Activated CD4-positive, alpha-beta T cell treated with anti-CD3 and anti-CD28 coated beads, Interleukin-2, amount 10 ng/mL, durations not matched to agents 7 days and 5 days (primary cell): ENCODE data around the gene BAHCC1. TPM values are rescaled to one million over a fixed set of nuclear protein-coding genes. Genes with fewer than 3 reads are reported as not detected.

Source experiments
- CTCF ChIA-PET: fragments of 350-600 bp; sonication (Branson Sonifier 250); formaldehyde crosslinking; loops from one replicate; lab custom pipeline; 2021; ENCODE audit warnings: antibody characterized with exemption; lab: Charles Lee
- POLR2A ChIA-PET: fragments of 350-600 bp; sonication (Branson Sonifier 250); formaldehyde crosslinking; loops from one replicate; lab custom pipeline; 2021; ENCODE audit warnings: antibody characterized with exemption; lab: Charles Lee
- DNase-seq: peaks from one replicate; pipeline ENCODE4 v3.0.0-alpha.2; 2020
- H3K27ac Mint-ChIP-seq: one replicate; pipeline ENCODE4 v1.8.0; 2021; ENCODE audit warnings: mild to moderate bottlenecking, moderate library complexity, mixed read lengths
- H3K27me3 Mint-ChIP-seq: one replicate; pipeline ENCODE4 v1.8.0; 2021; ENCODE audit warnings: mixed read lengths
- H3K36me3 Mint-ChIP-seq: one replicate; pipeline ENCODE4 v1.8.0; 2021; ENCODE audit warnings: low read depth, mixed read lengths
- H3K4me1 Mint-ChIP-seq: one replicate; pipeline ENCODE4 v1.8.0; 2021; ENCODE audit warnings: mixed read lengths
- H3K4me3 Mint-ChIP-seq: one replicate; pipeline ENCODE4 v1.8.0; 2021; ENCODE audit warnings: mild to moderate bottlenecking, moderate library complexity, mixed read lengths
- H3K9me3 Mint-ChIP-seq: one replicate; pipeline ENCODE4 v1.8.0; 2021; ENCODE audit warnings: mixed read lengths
- total RNA-seq, 2 experiments: library from RNA; stranded (reverse); gene quantifications; one replicate each; pipeline ENCODE4 v1.2.3, GENCODE V29; 2021

Gene BAHCC1
- total RNA-seq, 2 experiments from 2014 or later, result not detected

DNA sequence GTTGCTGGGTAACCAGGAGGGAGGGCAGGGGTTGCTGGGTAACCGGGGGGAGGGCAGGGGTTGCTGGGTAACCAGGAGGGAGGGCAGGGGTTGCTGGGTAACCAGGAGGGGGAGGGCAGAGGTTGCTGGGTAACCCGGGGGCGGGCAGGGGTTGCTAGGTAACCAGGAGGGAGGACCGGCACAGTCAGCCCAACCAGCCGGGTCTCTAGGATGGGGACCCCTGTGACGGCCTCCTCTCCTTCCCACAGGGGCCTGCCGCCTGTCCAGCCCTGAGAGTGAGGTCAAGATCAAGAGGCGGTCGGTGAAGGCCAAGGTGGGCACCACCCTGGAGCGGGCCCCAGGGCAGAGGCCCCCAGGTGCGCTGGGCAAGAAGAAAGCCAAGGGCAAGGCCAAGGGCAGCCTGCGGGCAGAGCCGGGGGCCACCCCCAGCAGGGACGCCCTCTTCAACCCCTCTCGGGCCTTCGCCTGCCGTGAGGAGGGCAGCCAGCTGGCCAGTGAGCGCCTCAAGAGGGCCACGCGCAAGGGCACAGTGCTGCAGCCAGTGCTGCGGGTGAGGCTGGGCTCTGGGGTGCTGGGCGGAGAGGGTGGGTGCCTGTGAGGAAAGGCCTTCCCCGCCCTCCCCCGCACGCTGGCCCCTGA, 62.8 kb downstream of the BAHCC1 start:
- no peaks in the 10 kb centered on the region for H3K36me3 Mint-ChIP-seq
- H3K27me3 Mint-ChIP-seq, result no peaks in the 10 kb centered on the region
- ChIA-PET CTCF (no interaction called here), POLR2A (no interaction called here)
- no peak overlapping the region for H3K27ac Mint-ChIP-seq
- H3K4me3 Mint-ChIP-seq, result no peak overlapping the region
- H3K4me1 Mint-ChIP-seq, result peaks cover 11% of the 10 kb centered on the region
- H3K9me3 Mint-ChIP-seq, result no peaks in the 10 kb centered on the region
- no peak for DNase-seq

DNA sequence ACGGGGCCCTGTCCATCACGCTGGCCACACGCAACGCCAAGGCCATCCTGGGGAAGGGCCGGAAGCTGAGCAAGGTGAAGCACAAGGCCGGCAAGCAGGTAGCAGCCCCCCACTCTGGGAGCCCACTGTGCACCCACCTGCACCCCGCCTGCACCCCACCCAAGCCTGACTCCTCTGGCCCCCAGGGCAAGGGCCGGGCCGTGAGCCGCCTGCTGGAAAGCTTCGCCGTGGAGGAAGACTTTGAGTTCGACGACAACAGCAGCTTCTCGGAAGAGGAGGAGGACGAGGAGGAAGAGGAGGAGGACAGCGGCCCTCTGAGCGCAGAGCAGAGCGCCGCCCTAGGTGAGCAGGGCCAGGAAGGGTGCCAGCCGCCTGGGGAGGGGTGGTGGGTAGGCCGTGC, 63.4 kb downstream of the BAHCC1 start:
- DNase-seq, result no peak
- no peaks in the 10 kb centered on the region for H3K36me3 Mint-ChIP-seq
- no peaks in the 10 kb centered on the region for H3K27me3 Mint-ChIP-seq
- no peak overlapping the region for H3K27ac Mint-ChIP-seq
- no peaks in the 10 kb centered on the region for H3K9me3 Mint-ChIP-seq
- H3K4me1 Mint-ChIP-seq, result peaks cover 5% of the 10 kb centered on the region
- no peak overlapping the region for H3K4me3 Mint-ChIP-seq
- ChIA-PET POLR2A (no interaction called here), CTCF (interaction anchor here (1.1 kb wide), 1 partner anchor 167 kb away, joined by 3 read pairs; no protein-coding TSS in a partner anchor)

- ChIA-PET POLR2A (no interaction called here), CTCF (interaction anchor here (1.1 kb wide), 1 partner anchor 167 kb away, joined by 3 read pairs; no protein-coding TSS in a partner anchor)
- Mint-ChIP-seq H3K27me3 (no peaks in the 10 kb centered on the region), H3K27ac (no peak overlapping the region), H3K4me1 (no peaks in the 10 kb centered on the region), H3K4me3 (no peak overlapping the region), H3K9me3 (no peaks in the 10 kb centered on the region), H3K36me3 (no peaks in the 10 kb centered on the region)
- DNase-seq, result no peak
Observed at GRCh38 chr17:81459224-81459623, 64.0 kb downstream of the BAHCC1 start.

GRCh38 chr17:81459864-81460263, 64.6 kb downstream of the BAHCC1 start:
- no peaks in the 10 kb centered on the region for H3K27me3 Mint-ChIP-seq
- CTCF ChIA-PET, result interaction anchor here (1.1 kb wide), 1 partner anchor 168 kb away, joined by 3 read pairs; no protein-coding TSS in a partner anchor
- no peaks in the 10 kb centered on the region for H3K9me3 Mint-ChIP-seq

GRCh38 chr17:81460856-81461460, 65.7 kb downstream of the BAHCC1 start:
- ChIA-PET POLR2A (no interaction called here), CTCF (no interaction called here)
- Mint-ChIP-seq H3K36me3 (no peaks in the 10 kb centered on the region), H3K4me3 (no peak overlapping the region), H3K4me1 (no peaks in the 10 kb centered on the region), H3K27me3 (no peaks in the 10 kb centered on the region), H3K9me3 (no peaks in the 10 kb centered on the region), H3K27ac (no peak overlapping the region)
- DNase-seq, result no peak

More at GRCh38 chr17:81459864-81460263, 64.6 kb downstream of the BAHCC1 start:
- Mint-ChIP-seq H3K4me3 (no peak overlapping the region), H3K27ac (no peak overlapping the region), H3K36me3 (no peaks in the 10 kb centered on the region), H3K4me1 (no peaks in the 10 kb centered on the region)
- no peak for DNase-seq
- POLR2A ChIA-PET, result no interaction called here

DNA sequence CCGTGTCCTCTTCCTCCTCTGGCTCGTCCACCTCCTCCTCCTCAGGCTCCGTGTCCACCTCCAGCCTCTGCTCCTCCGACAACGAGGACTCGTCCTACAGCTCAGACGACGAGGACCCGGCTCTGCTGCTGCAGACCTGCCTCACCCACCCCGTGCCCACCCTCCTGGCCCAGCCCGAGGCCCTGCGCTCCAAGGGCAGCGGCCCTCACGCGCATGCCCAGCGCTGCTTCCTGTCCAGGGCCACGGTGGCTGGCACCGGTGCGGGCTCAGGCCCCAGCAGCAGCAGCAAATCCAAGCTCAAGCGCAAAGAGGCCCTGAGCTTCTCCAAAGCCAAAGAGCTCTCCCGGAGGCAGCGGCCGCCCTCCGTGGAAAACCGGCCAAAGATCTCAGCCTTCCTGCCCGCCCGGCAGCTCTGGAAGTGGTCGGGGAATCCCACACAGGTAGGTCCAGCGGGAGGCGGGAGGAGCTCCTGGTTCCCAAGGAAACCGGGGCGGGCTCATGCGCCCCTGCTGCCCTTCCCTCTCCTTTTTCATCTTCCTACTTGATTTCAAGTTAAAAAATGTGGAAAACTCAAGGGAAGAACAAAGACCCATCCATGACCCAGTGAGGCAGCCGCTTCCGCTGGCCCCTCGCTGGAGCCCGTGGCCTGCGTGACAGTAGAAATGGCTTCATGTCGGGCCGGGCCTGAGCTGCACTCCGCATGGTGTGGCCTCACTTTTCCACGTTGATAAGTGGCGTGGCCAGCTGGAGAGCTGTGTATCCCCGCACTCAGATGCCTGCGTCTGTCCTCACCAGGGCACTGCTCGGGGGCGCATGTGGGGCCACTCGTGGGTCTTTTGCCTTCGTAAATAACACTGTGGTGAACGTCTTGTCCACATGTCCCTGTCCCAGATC, 66.6 kb downstream of the BAHCC1 start:
- Mint-ChIP-seq H3K4me3 (no peak overlapping the region), H3K36me3 (no peaks in the 10 kb centered on the region), H3K4me1 (no peaks in the 10 kb centered on the region), H3K27me3 (no peaks in the 10 kb centered on the region), H3K27ac (no peak overlapping the region), H3K9me3 (no peaks in the 10 kb centered on the region)
- ChIA-PET POLR2A (no interaction called here), CTCF (interaction anchor here (0.5 to 0.7 kb wide), 2 partner anchors 17 to 47 kb away, joined by 3 to 4 read pairs; no protein-coding TSS in a partner anchor)
- no peak for DNase-seq

DNA sequence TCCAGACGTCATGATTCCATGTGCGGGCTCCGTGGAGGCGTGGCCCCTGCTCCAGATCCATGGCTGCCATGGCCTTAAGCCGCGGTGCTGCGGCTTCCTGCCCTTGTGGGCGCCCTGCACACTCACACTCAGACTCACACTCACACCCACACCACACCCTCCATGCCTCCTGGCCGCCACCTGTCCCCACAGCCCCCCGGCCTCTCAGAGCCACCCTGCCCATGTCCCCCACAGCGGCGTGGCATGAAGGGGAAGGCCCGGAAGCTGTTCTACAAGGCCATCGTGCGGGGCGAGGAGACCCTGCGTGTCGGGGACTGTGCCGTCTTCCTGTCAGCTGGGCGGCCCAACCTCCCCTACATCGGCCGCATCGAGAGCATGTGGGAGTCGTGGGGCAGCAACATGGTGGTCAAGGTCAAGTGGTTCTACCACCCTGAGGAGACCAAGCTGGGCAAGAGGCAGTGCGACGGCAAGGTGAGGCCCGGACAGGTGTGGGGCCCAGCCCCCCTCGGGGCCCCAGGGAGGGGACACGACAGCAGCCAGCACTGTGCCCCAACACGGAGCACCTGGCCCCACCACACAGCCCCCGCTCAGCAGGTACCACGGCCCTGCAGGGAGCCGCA, 67.4 kb downstream of the BAHCC1 start:
- Mint-ChIP-seq H3K4me1 (no peaks in the 10 kb centered on the region), H3K36me3 (no peaks in the 10 kb centered on the region), H3K9me3 (no peaks in the 10 kb centered on the region), H3K27me3 (no peaks in the 10 kb centered on the region), H3K27ac (no peak overlapping the region), H3K4me3 (no peak overlapping the region)
- ChIA-PET POLR2A (no interaction called here), CTCF (no interaction called here)
- DNase-seq, result no peak

DNA sequence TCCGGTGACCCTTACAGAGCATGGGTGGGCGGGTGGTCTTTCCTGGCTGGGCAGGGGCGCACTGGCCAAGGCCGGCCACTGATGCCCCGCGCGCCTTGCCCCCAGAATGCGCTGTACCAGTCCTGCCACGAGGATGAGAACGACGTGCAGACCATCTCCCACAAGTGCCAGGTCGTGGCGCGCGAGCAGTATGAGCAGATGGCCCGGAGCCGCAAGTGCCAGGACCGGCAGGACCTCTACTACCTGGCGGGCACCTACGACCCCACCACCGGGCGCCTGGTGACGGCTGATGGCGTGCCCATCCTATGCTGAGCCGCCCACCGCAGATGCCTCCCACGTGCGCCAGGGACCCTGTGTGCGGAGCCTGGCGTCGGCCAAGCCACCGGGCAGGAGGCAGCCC, 68.2 kb downstream of the BAHCC1 start:
- no peaks in the 10 kb centered on the region for H3K27me3 Mint-ChIP-seq

DNA sequence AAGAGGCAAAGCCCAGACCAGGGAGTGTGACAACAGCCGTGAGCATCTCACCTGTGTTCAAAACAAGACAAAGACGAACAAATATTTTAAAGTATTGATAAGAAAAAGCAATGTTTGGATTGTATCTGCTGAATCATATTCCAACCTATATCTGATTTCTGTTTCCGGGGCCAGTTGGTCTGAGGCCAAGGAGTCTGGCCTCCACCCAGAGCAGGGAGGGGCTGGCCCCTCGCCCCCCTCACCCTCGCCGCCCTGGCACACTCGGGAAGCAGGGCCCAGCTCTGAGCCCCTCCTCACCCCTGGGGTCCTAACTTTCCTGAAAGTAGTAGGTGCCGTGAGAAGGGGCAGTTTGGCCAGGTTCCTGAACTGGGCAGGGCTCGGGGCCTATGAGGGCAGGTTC, 69.3 kb downstream of the BAHCC1 start:
- H3K4me1 Mint-ChIP-seq, result no peaks in the 10 kb centered on the region
- CTCF ChIA-PET, result no interaction called here
- H3K27me3 Mint-ChIP-seq, result no peaks in the 10 kb centered on the region
- no peaks in the 10 kb centered on the region for H3K36me3 Mint-ChIP-seq
- H3K4me3 Mint-ChIP-seq, result no peak overlapping the region
- no peak overlapping the region for H3K27ac Mint-ChIP-seq
- POLR2A ChIA-PET, result no interaction called here
- DNase-seq, result no peak
- no peaks in the 10 kb centered on the region for H3K9me3 Mint-ChIP-seq

More for the DNA sequence above, 68.2 kb downstream of the BAHCC1 start:
- DNase-seq, result no peak
- Mint-ChIP-seq H3K4me3 (no peak overlapping the region), H3K27ac (no peak overlapping the region), H3K36me3 (no peaks in the 10 kb centered on the region), H3K4me1 (no peaks in the 10 kb centered on the region), H3K9me3 (no peaks in the 10 kb centered on the region)
- POLR2A ChIA-PET, result no interaction called here
- CTCF ChIA-PET, result no interaction called here

DNA sequence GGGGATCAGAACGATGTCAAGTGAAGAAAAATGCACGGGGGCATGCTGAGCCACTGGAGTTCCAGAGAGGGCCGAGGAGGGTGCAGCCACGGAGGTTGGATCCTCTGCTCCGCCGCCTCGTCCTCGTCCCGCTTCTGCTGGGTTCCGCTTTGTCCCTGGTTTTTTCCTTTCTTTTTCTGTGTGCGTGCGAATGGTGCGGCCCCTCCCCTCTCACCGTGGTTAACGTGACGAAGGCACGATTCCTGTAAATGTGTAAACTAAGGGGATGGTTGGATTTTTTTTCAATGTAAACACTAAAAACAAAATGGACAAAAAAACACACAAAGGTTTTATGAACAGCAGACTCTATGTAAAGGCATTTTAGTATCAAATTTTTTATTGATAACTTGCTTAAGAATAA, 70.7 kb downstream of the BAHCC1 start:
- POLR2A ChIA-PET, result no interaction called here
- Mint-ChIP-seq H3K27ac (no peak overlapping the region), H3K9me3 (no peaks in the 10 kb centered on the region), H3K4me3 (no peak overlapping the region), H3K27me3 (no peaks in the 10 kb centered on the region), H3K36me3 (no peaks in the 10 kb centered on the region), H3K4me1 (no peaks in the 10 kb centered on the region)
- CTCF ChIA-PET, result no interaction called here
- no peak for DNase-seq

GRCh38 chr17:81466564-81467472, 71.6 kb downstream of the BAHCC1 start:
- Mint-ChIP-seq H3K36me3 (no peaks in the 10 kb centered on the region), H3K4me1 (no peaks in the 10 kb centered on the region), H3K4me3 (no peak overlapping the region), H3K27me3 (no peaks in the 10 kb centered on the region), H3K9me3 (no peaks in the 10 kb centered on the region), H3K27ac (no peak overlapping the region)
- POLR2A ChIA-PET, result no interaction called here
- DNase-seq, result no peak
- CTCF ChIA-PET, result no interaction called here
